NCI-H524 (cell line): ENCODE results near the gene SLX4.
A peak's percentile ranks its signal among the peaks of the same experiment; 100 is the strongest.

Experiments used
- DNase-seq, 2 experiments: peaks; one replicate each; lab custom pipeline; 2025; lab: John Stamatoyannopoulos, UW

The SLX4 gene

DNA sequence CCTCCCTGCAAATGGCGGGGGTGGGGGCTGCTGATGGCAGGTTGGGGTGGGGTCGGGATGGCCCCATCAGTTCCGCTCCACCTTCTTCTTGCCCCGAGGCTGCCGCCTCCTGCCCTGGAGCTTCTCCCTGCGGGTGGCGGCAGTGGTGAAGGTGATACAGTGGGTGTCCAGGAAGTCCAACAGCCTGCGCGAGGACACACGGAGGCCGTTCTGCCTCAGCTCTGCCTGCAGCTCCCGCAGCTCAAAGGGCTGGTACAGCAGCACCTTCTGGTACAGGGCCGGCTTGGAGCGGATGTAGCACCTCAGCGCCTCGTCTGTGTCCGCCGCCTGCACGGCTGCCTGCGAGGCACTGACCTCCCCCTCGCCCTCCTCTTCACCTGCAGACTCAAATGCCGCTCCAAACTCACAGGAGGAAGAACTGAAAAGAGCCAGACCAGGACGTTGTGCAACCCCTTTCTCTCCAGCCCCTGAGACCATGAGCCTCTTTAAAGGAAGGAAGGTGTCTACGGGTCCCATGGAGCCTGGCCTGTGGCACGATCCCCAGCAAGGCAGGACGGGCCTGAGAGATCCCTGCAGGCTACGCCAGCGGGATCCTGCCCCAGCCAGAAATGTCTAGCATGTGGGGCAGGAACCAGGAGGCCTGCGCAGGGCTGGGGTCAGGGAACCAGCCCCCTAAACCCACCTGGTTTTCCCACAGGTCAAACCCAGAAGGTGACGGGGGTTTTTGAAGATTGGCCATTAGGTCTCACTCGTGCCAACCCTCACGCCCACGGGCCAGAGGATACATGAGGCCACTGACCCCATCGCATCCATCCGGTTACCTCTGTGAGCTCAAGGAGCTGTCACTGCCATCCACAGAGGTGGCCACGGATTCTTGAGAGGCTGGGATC lies 28.9 kb downstream of the SLX4 start:
- no peak for DNase-seq

DNA sequence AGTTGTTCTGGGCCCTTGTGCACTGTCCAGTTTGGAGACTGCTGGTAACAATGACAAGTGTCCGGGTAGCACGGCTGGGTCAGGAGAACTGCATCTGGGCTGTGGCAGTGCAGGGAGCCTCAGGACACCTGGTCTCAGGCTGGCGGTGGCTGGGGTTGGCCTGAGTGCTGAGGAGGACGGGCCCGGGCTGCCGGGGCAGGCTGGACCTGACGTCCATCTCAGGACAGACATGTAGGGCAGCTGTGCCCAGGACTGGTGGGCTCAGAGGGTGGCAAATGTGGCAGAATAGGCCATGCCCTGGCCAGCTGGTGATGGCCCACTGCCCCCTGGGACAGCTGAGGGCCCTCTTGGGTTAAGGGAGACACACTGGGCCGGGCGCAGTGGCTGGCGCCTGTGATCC lies 30.0 kb downstream of the SLX4 start:
- DNase-seq = no peak

DNA sequence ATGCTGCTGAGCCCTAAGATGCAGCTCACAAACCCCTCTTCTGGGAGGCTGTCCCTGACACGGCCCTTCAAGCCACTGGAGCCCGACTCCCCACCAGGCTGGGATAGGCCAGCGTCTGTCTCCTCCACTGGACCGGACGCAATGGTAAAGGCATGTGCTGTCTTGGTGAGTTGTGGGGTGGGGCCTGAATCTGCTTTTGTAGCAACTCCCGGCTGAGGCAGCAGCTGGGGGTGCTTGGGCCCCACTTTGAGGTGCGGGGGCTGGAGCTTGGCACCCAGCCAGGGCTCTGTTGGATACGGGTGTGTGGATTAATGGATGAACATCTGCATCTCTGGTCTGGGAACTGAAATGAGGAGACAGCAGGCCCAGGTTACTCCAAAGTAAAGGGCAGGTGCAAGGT lies 30.7 kb downstream of the SLX4 start:
- peak in 1 of 2 experiments; percentile 49 for DNase-seq

DNA sequence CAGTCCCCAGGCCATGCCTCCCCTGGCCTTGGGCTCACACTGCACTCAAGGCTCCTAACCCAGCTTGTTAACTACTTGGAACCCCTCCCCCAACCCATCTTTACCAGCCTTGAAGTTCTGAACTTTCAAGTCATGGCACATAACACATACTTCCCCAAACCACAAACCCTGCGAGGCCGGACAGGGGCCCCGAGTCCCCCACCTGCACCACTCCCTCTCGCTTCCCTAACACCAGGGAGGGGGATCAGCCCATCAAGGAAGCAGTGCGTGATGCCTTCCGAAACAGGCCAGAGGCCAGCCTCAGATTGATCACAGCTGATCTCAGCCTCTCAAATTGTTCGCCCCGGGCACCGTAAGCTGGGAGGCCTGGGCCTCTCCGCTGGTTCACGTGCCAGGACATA lies 31.2 kb downstream of the SLX4 start:
- DNase-seq = no peak

DNA sequence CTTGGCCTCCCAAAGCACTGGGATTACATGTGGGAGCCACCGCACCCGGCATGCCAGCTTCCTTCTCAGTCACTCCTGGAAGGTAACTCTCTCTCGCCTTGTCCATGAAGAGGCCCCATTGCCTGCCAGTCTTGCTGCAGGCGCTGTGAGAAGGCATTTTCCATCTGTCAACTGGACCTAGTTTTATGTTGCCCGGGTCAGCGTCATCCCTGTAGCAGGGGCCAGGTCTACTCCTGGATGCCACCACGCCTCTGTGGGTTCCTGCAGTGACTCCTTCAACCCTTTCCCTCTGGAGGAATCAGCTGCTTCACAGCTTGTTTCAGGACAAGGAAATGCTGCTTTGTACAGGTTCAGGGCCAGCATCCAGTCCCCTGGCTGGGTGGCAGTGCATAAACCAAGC lies 31.6 kb downstream of the SLX4 start:
- no peak for DNase-seq

DNA sequence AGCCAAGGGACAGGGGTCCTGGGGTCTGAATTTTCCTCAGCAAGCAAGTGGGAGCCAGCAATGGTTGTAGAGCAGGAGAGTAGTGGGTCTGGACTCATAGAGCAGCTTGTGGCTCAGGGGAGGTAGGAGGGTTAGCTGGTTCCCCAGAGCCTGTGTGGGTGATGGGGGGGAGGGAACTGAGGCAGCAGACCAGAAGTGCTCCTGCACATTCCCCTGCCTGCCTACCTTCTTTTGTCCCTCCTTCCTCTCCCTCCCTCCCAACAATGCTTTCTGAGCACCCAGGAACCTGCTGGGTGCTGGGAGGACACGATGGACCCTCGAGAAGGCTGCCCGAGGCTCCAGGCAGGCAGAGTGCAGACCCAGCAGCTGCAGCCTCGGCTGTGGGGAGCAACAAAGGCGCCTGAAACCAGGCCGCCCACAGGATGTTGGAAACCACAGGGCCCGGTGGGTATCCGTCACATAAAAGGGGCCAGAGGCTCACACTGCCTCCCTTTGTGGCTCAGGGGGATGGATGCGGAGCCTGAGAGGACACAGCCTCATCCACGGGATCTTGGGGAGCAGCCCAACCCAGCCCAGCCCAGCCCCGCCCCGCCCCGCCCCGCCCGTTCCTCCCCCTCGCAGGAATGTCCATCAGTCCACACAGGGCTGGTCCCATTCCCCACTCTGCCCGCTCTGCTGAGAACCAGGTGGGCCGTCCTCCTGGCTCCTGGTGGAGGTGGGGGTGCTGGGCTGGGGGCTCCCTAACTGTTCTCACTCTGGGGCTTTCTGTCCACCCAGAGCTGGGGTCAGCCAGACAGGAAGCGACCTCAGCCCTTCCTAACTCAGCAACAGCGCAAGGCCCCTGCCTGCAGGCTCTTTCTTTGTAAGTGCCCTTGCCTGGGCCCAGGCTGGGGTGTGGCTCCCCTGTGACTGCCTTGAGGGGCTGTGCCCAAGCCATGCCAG lies 32.5 kb downstream of the SLX4 start:
- DNase-seq = no peak

DNA sequence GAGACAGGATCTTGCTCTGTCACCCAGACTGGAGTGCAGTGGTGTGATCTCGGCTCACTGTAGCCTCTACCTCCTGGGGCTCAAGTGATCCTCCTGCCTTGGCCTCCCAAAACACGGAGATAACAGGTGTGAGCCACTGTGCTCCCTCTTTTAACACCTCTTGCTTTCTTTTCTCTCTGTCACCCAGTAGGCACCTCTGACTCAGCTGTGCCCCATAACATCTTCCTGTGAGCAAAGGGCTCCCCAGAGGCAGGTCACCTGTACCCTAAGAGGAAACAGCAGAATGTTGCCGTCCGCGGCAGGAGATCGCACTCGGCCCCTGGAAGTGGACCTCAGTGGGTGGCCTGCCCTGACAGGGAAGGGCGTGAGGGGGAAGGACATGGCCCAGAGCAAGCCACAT lies 33.3 kb downstream of the SLX4 start:
- no peak for DNase-seq

DNA sequence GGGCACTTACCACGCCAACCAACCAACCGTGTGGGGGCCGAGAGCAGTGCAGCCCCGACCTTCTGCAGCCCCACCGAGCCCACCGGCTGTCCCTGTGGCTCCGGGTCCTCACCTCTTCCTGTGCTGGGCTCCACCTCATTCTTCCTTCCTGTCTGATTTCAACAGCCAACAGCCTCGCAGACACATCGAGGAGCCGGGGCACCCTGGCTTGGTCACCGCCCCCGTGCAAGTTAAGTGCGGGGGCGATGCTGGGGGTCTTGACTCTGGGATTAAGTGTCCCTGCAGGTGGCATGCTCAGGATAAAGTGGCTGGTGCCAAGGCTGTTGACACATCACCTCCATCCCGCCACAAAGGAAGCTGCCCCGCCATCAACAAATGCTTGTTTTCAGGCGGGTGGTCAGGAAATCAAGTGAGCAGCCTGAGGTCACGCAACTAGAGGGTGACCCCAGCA lies 34.1 kb downstream of the SLX4 start, which contains the start of gene NLRC3:
Gene NLRC3 (minus strand): TSS at position 102 of the 451 bp plus-strand sequence. CDS start 12,367 bp downstream, outside the sequence.
- DNase-seq = no peak

DNA sequence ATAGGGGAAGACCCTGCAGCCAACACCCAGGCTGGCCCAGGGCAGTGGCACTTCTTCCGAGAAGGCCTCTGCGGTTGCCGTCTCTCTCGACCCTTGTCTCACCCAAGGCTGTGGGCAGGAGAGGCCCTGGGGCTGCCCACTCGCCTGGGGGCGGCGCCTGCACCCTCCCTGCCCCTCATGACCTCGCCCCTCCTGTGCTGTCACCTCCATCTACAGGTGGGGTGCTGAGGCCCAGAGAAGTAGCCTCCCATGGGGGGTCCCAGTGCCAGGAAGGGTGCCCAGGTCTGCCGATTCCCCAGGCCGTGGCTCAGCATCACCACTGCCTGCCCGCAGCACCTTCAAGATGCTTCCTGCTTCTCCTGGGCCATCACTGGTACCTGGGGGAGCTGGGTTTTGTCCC lies 35.2 kb downstream of the SLX4 start:
- DNase-seq = no peak

DNA sequence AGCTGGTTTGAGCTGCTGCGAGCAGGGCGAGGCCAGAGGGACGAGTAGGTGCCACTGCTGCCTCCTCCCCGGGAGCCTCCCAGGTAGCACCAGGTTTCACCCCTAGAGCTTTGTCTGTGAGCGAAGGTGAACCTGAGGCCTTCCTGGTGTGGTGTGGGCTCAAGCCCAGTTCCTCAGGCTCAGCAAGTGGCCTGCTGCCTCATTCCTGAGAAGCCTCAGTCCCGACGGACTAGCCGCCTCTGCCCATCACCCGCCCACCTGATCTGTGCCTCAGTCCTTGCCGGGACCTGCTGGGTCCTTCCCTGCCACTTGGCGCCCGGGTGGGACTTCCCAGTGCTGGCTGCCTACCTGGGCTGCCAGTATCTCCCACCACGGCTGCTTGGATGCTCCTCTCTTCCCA lies 35.9 kb downstream of the SLX4 start:
- no peak for DNase-seq

DNA sequence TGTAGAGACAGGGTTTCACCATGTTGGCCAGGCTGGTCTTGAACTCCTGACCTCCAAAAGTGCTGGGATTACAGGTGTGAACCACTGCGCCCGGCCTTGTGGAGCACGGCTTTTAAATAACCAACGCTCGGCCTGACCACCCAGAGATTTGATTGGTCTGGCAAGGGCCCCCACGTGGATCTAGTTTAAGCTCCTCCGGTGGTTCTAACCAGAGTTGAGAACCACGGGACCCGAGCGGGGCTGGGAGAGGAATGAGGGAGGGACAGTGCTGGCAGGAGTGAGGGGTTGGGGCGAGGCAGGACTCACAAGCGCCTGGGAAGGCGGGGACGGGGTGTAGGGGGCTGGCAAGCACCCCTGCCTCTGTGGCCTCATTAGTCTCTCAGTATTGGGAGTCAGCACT lies 37.2 kb downstream of the SLX4 start:
- no peak for DNase-seq

DNA sequence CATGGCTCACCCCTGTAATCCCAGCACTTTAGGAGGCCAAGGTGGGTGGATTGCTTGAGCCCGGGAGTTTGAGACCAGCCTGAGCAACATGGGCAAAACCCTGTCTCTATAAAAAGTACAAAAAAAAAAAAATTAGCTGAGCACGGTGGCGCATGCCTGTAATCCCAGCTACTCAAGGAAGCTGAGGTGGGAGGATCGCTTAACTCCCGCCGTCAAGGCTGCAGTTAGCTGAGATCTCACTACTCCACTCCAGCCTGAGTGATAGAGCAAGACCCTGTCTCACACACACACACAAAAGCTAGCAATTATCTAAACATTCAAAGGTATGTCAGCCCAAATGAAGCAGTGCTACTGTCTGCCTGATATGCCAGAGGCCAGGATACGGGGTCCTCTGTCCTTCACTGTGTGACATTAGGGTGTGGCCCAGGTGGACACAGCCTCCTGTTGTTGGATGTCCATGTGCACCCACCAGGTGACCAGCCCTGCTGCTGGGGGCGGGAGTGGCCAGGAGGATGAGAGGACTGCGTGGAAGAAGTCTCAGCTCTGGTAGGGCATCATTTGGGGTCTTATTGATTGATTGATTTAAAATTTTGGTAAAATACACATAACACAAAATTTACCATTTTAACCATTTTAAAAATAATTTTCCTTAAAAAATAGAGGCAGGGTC lies 38.1 kb downstream of the SLX4 start:
- DNase-seq = no peak

DNA sequence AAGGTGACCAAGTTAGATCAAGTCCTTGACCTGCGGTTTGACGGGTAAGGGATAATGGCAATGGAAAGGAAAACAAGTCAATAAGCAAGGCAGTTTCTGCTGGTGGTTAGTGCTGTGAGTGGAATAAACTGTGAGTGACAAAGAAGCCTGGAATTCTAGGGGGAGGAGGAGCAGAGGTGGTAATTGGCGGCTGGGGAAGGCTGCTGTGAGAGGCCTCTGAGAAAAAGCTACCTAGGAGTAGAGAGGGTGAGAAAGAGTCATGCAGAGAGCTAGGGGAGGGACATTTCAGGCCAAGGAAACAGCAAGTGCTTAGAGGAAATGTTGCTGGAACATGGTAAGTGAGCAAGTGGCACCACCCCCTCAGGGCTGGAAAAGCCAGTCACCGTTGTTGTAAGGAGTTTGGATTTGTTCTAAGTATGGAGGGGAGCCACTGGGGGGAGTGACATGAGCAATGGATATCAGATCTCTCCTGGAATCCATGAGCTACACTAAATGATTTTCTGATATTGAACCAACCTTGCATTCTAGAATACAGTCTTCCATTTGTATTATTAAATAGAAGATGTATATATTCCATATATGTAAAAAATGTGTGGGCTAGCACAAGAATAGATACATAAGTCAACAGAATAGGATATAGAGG lies 40.9 kb downstream of the SLX4 start:
- DNase-seq = no peak

DNA sequence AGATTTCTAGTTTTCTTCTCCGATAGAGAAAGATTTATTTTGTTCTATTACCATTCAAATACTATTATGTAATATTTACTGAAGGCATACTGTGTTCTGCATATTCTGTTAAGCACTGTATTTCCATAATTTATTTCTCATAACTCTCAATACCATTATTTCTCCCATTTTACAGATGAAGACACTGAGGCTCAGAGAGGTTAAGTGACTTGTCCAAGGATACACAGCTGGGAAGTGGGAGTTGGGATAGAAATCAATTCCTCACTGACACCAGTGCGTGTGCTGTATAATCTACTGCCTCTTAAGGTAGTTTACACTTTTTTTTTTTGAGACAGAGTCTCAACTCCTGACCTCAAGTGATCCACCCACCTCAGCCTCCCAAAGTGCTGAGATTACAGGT lies 41.6 kb downstream of the SLX4 start:
- no peak for DNase-seq

DNA sequence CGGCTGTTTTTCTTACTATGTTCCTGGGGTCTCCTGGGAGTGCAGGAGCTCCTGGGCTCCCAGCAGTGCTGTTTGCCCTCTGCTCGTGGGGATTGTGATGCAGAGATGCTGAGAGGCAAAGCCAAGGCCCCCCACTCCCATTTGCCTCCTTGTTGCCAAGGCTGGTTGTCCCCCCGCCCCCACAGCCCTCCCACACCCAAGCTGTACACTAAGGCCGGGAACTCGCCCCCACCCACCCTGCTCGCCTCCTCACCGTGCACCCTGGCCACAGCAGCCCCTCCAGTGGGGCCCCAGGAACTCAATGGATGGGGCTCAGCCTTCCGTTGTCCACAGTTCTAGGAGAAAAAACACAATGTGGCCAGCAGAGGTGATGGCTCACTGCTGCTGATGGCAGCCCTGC lies 44.4 kb downstream of the SLX4 start:
- no peak for DNase-seq

DNA sequence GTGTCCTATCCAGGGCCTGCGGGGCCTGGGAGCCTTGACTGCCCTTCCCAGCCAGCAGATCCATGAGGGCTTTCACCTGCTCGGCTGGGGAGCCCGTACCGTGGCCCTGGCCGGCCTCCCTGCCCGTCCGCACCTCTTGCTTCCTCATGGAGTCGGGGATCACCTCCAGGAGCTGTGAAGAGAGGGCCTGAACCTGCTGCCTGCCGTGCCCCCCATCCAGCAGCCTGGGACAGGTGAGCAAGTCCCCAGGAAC lies 46.6 kb downstream of the SLX4 start:
- DNase-seq = no peak

DNA sequence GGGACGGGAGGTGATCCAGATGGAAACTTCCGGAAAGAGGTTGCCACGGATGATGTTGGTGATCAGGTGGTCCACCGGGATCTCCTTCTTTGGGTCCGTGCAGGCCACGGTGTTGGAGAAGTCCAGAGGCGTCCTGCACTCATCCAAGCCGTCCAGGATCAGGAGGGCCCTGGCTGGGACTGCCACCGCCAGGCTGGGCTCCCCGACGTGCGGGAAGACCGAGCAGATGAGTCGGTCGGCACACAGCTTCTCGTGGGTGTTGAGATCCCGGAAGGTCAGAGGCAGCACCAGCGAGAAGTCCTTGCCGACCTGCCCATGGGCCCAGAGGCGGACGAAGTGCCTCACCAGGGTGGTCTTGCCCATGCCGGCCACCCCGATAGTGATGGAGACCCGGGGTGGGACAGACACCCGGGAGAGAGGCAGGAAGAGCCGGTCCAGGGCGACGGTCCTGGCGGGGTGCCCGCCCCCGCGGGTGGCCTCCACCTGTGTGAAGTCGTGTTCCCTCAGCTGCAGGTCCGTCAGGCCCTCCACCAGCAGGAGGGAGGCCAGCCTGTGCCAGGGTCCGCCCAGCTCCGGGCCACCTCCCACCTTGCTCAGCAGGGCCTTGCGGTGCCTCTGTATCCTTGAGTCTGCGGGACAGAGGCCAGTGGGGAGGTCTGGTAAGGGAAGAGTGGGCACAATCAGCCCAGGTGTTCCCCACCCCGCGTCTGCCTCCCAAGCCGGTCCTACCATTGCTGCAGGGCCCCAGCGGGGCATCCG lies 47.1 kb downstream of the SLX4 start:
- DNase-seq = no peak

DNA sequence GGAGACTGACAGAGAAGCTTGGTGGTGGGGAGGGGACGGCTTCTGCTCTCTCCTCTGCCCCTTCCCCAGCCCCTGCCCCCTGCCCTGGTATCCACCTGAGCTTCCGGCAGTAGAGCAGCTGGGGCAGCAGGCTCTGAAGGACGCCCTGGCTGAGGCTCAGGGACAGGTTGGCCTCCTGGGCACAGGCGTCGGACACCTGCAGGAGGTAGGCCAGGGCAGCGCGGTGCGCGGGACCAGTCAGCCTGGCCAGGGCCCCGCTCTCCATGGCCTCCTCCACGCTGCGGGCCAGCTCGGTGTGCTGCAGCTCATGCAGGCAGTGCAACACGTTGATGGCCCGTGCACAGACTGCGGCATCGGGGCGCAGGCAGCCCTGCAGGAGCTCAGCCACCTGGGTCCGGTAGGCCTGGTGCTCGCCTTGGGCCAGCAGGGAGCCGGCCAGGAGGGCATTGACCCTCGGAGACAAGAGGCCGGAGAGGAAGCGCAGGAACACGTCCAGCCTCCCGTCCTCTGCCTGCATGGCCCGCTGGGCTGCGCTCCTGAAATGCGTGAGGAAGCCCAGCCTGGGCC lies 48.4 kb downstream of the SLX4 start:
- no peak for DNase-seq

DNA sequence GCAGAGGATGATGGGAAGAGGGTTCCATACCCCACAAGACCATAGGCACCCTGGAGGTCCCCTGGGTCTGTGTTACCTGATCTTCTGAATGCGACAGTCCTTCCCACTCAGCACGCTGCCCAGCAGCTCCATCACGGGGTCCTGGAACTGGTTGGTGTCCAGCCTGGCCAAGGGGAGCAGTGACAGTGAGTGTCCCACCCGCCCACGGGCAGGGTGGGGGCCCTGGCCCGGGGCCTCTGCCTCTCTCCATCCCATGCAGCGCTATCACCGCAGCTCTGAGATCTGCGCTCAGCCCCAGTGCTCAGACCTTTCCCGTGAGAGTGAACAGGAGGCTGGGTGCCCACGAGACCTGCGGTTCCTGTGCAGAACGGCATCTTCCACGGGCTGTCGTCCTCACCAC lies 49.8 kb downstream of the SLX4 start:
- DNase-seq = no peak

DNA sequence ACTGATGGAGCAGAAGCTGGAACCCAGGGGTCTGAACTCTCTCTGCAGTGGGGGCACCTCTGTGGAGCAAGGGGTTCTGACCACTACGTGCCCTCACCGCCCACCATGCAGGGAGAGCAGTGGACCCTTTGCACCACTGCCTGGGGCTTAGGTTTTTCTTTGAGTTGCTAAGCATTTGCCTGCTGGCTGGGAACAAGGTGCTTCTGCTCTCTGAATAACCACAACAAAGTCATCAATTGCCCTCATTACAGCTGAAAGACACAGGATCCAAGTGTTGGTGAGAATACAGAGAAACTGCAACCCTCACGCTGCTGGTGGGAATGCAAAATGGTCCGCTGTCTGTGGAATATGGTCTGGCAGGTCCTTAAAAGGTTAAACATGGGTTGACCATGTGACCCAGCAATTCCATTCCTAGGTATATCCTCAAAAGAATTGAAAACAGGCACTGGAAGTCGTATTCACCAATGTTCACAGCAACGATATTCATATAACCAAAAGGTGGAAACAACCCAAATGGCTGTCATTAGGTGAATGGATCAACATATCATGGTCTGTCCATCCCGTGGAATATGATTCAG lies 57.0 kb downstream of the SLX4 start:
- DNase-seq = no peak
